K562 treated with DMSO at 1 percent for 24 hours (cell line): Measurements from ENCODE around the gene TAS2R9. TPM values are rescaled to one million over a fixed set of nuclear protein-coding genes. Genes with fewer than 3 reads are reported as not detected.

Source experiments
- total RNA-seq: library from RNA; unstranded; fragments of 300-600 nt; gene quantifications from 2 replicates; pipeline ENCODE4 v1.2.3, GENCODE V29; 2022; ENCODE audit warnings: low read depth; ENCODE audit not compliant: insufficient read depth

TAS2R9 gene, protein sequence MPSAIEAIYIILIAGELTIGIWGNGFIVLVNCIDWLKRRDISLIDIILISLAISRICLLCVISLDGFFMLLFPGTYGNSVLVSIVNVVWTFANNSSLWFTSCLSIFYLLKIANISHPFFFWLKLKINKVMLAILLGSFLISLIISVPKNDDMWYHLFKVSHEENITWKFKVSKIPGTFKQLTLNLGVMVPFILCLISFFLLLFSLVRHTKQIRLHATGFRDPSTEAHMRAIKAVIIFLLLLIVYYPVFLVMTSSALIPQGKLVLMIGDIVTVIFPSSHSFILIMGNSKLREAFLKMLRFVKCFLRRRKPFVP
- not detected in 2 replicates for total RNA-seq

DNA sequence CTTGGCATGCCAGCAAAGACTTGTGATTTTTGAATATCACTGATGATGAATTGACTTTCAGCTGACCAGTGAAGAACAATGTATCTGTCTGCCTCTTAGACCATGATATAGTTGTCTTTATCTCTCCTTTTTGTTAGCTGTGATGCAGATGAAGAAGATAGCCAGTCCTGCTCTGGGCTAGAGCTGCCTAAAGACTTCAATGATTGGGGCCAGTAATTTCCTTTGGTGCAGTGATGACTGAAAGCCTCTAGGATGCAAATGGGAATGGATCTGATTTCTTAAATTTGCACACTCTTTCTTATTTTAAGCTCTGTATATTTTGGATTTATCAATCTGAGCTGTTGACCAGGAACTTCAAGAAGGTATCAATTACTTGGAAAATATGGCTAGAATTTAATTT, at the start of gene TAS2R9:
Gene TAS2R9 (minus strand): TSS at position 101 of the 400 bp plus-strand sequence. CDS start 93 bp downstream, at position 8.

DNA sequence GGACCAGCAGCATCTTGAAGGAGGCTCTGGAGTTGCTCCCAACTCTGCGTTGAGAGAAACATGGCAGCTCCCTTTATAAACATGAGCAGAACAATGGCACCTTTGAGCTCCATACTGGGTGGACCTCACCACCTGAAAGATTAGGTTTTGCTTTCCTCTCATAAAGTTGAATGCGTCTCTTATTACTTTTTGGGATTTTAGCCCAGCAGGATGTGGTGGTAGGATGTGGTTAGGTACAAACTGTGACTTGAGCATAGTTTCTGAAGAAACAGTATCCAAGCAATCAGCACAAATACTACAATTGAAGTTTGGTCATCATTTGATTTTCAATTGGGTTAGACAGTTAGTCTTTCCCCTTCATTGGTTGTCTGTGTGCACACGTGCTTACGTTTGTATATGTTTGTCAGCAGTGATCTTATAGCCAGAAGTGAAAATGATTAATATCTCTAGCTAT, 39.5 kb upstream of the TAS2R9 start, which contains the start of gene PRR4:
Gene PRR4 (minus strand): TSS at position 51 of the 454 bp plus-strand sequence. CDS start 38 bp downstream, at position 13.

DNA sequence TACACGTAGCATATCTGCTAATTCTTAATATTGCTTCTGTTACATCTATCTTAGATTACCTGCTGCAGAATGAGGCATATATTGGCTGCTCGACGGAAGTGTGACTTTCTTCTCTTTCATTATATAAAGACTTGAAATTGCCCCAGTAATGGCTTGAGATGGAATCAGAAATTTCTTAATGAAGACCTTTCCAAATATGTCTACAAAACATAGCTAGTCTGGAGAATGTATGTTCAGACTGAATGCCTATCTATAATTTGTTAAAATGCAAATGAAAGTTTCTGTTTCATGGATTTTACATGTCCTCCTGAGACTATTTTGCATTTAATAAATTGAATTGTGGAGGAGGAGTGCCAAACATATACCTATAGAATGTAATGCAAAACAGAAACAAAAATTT, 16.3 kb upstream of the TAS2R9 start, which contains the start of gene TAS2R10:
Gene TAS2R10 (minus strand): TSS at position 101 of the 400 bp plus-strand sequence. CDS start 89 bp downstream, at position 12.

DNA sequence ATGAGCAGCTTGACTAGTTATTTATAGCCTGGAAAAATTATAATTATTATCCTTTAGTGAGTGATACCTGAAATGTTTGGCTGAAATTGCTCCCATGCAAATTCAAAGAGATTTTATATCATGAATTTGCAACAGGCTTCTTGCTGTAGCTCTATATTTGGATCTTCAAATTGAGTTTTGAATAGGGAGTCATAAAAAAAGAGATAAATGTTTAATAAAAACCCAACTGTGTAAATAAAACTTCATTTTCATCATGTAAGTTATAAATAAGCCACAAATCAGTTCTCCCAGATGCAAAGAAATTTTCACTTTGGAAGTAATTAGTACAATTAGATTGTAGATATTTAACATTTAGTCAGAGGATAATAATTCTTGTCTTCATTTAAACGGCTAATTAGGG, 2.8 kb downstream of the TAS2R9 start, which contains the start of gene TAS2R8:
Gene TAS2R8 (minus strand): TSS at position 101 of the 400 bp plus-strand sequence. CDS start 306 bp downstream, outside the sequence.

DNA sequence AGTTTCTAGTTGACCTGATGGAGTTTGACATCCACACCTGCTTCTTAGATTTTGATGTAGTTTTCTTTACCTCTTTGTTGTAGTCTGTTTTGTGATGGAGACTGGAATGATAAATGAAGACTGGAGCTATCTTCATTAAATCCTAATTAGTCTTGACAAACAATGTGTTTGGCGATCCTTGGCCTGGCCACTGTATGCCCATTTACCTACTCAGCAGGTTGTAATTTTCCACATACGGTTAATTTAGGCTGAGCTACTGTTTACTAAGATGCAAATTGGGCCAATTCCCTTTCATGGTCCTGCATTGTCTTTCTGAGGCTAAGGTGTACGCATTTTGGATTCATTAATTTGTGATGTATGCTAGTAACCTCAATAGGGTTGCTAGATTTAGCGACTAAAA, 7.4 kb downstream of the TAS2R9 start, which contains the start of gene TAS2R7:
Gene TAS2R7 (minus strand): TSS at position 41 of the 400 bp plus-strand sequence. CDS start 57 bp downstream, outside the sequence.

Other genes starting within 250 kb of the TAS2R9 start
- 4.9 and 7.7 TPM in 2 replicates for gene MAGOHB, start 196.6 kb downstream of the TAS2R9 start, total RNA-seq
- 0.47 and 1.1 TPM in 2 replicates for gene STYK1, start 136.1 kb downstream of the TAS2R9 start, total RNA-seq
- 141 and 153 TPM in 2 replicates for gene YBX3, start 86.8 kb downstream of the TAS2R9 start, total RNA-seq
- gene TAS2R7, start 7.5 kb downstream of the TAS2R9 start, total RNA-seq, result not detected in 2 replicates
- gene TAS2R8, start 2.9 kb downstream of the TAS2R9 start, total RNA-seq, result not detected in 2 replicates
- not detected in 2 replicates for gene TAS2R10, start 16.2 kb upstream of the TAS2R9 start, total RNA-seq
- 2.1 TPM in 1 of 2 replicates, not detected in the other for gene PRR4, start 39.3 kb upstream of the TAS2R9 start, total RNA-seq
- not detected in 2 replicates for gene PRH1, start 74.1 kb upstream of the TAS2R9 start, total RNA-seq
- not detected in 2 replicates for gene TAS2R13, start 99.4 kb upstream of the TAS2R9 start, total RNA-seq
- not detected in 2 replicates for gene PRH2, start 119.1 kb upstream of the TAS2R9 start, total RNA-seq
- gene TAS2R14, start 129.1 kb upstream of the TAS2R9 start, total RNA-seq, result 0.17 TPM in 1 of 2 replicates, not detected in the other
- gene TAS2R50, start 176.7 kb upstream of the TAS2R9 start, total RNA-seq, result not detected in 2 replicates
- gene TAS2R20, start 188.1 kb upstream of the TAS2R9 start, total RNA-seq, result not detected in 2 replicates
- gene TAS2R19, start 212.5 kb upstream of the TAS2R9 start, total RNA-seq, result not detected in 2 replicates
- not detected in 2 replicates for gene TAS2R31, start 221.2 kb upstream of the TAS2R9 start, total RNA-seq